Activated naive CD4-positive, alpha-beta T cell treated with anti-CD3 and anti-CD28 coated beads, Interleukin-2, amount 50 U/mL, for 24 hours (primary cell): ENCODE measurements around the gene BANP.

ENCODE experiments used
- H3K27ac Mint-ChIP-seq: one replicate; pipeline ENCODE4 v1.8.0; 2021; ENCODE audit warnings: mild to moderate bottlenecking, mixed read lengths
- H3K27me3 Mint-ChIP-seq: one replicate; pipeline ENCODE4 v1.8.0; 2021; ENCODE audit warnings: mixed read lengths
- H3K36me3 Mint-ChIP-seq: one replicate; pipeline ENCODE4 v1.8.0; 2021; ENCODE audit warnings: mixed read lengths
- H3K4me1 Mint-ChIP-seq: one replicate; pipeline ENCODE4 v1.8.0; 2021; ENCODE audit warnings: mixed read lengths
- H3K4me3 Mint-ChIP-seq: one replicate; pipeline ENCODE4 v1.8.0; 2021; ENCODE audit warnings: mild to moderate bottlenecking, mixed read lengths
- H3K9me3 Mint-ChIP-seq: one replicate; pipeline ENCODE4 v1.8.0; 2021; ENCODE audit warnings: mixed read lengths

Gene BANP

DNA sequence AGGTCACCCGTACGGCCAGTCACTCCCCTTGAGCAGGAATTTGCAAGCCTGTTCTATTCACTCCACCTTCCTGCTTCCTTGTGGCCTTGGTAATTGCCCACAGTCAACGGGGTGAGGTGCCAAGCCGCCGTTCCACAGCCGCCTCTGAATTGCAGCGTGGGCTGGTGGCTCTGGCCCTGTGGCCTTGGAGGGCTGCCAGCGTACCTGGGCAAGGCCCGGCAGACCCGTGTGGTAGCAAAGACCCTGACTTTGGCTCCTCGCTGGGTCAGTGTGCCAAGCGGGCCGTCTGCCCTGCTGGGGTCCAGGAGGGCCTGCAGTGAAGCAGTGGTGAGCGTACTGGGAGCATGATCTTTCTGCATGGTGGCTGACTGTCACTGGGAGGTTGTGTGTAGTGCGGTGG, 3.6 kb downstream of the BANP start:
- peaks cover 76% of the 10 kb centered on the region for H3K4me1 Mint-ChIP-seq
- no peak overlapping the region for H3K4me3 Mint-ChIP-seq
- H3K36me3 Mint-ChIP-seq: peaks cover 21% of the 10 kb centered on the region
- H3K9me3 Mint-ChIP-seq: no peaks in the 10 kb centered on the region
- H3K27me3 Mint-ChIP-seq: no peaks in the 10 kb centered on the region
- peak overlapping the region; percentile 96 for H3K27ac Mint-ChIP-seq

- Mint-ChIP-seq H3K27me3 (no peaks in the 10 kb centered on the region), H3K4me3 (peak overlapping the region; percentile 91), H3K9me3 (no peaks in the 10 kb centered on the region), H3K27ac (peak overlapping the region; percentile 97), H3K36me3 (peaks cover 21% of the 10 kb centered on the region), H3K4me1 (peaks cover 83% of the 10 kb centered on the region)
Measured at GRCh38 chr16:87955302-87956097, 4.3 kb downstream of the BANP start.

DNA sequence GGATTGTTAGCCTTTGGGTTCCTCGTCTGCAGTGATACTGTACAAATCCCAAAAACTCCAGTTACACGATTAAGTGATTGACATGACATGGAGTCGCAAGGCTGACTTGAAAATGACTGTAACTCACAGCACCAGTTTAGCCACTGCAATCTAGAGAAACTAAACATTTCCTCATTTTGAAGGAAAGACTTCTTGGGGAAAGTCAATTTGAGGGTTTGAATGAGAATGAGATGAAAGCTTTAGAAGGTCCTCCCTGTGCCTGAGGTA, 4.8 kb downstream of the BANP start:
- peak overlapping the region; percentile 97 for H3K27ac Mint-ChIP-seq
- H3K27me3 Mint-ChIP-seq: no peaks in the 10 kb centered on the region
- H3K9me3 Mint-ChIP-seq: no peaks in the 10 kb centered on the region
- H3K4me3 Mint-ChIP-seq: peak overlapping the region; percentile 91
- peaks cover 21% of the 10 kb centered on the region for H3K36me3 Mint-ChIP-seq
- H3K4me1 Mint-ChIP-seq: peaks cover 85% of the 10 kb centered on the region

DNA sequence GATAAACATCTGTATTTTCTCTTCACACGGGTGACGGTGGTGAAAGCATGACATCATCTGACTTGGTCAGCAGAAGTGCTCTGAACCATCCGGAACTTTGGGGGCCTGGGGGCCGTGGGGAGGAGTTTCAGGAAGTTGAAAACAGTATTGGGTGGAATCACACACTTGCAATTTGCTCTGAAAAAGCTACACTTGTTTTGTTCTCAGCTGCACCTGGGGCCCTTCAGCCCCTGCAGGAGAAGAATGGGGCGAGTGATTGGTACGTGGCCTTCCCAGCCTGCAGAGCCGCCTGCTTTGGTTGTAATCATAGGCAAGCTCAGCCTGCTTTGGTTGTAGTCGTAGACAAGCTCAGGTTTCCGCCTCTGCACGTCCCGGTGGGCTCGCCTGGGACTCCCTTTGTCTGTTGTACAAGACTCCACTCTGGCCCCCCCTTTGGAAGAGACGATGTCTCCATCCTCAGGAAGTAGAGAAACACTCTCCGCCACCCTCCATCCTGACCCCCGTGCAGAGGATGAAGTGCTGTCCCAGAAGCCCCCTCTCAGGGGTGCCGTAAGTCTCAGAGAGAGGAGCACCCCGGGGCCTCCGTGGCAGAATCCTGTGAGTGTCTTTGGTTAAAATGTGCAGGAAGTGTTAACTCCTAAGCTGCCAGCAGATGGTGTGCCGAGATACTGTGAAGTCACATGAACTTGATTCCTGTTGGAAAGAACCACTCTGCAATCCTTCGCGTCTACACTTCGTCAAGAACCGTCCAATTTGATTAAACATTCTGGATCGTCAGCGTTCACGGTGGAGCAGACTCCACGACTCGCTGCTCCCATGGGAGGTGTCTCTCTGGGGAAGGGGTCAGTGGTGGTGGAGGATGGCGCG, 5.4 kb downstream of the BANP start:
- H3K9me3 Mint-ChIP-seq: no peaks in the 10 kb centered on the region
- H3K27ac Mint-ChIP-seq: peak overlapping the region; percentile 97
- H3K36me3 Mint-ChIP-seq: peaks cover 22% of the 10 kb centered on the region
- H3K27me3 Mint-ChIP-seq: no peaks in the 10 kb centered on the region
- peak overlapping the region; percentile 91 for H3K4me3 Mint-ChIP-seq
- peaks cover 91% of the 10 kb centered on the region for H3K4me1 Mint-ChIP-seq

DNA sequence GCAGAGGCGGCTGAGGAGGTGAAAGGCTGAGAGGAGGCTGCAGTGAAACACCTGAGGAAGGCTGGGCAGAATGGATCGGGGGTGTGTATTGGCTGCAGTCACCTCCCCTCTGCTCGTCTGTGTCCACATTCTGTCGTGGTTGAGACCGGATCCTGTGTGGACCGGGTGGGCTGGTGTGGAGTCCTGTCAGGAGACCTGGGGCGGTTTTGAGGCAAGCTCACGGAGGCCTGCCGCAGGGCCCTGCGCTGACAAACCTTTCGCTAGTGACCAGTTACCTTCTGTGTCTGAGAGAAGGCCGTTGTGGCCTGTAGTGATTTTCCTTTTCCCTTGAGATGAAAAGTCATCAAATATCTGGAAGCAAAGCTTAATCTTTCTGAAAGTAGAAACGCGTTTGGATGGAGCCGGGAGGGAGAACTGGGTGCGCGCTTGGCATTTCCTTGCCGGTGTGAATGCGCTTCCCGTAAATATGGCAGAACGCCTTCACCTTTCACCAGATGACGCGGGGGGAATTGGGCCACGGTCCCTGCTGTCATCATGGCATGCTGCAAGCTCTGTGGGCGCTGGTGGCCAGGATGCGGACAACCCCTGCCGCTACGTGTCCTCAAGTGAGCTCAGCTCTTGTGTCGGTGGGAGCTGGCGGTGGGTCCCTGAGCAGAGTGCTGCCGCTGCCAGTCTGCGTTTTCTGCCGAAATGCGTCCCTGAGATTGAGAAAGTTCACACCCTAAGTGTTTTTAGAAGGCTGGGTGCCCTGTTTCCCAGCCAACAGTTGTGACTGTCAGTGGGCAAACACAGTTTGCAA, 6.3 kb downstream of the BANP start:
- H3K9me3 Mint-ChIP-seq: no peaks in the 10 kb centered on the region
- H3K4me3 Mint-ChIP-seq: peak overlapping the region; percentile 91
- peaks cover 19% of the 10 kb centered on the region for H3K36me3 Mint-ChIP-seq
- peaks cover 90% of the 10 kb centered on the region for H3K4me1 Mint-ChIP-seq
- H3K27me3 Mint-ChIP-seq: no peaks in the 10 kb centered on the region
- H3K27ac Mint-ChIP-seq: peak overlapping the region; percentile 97

- no peaks in the 10 kb centered on the region for H3K27me3 Mint-ChIP-seq
- H3K4me1 Mint-ChIP-seq: peaks cover 96% of the 10 kb centered on the region
- peaks cover 21% of the 10 kb centered on the region for H3K36me3 Mint-ChIP-seq
- no peaks in the 10 kb centered on the region for H3K9me3 Mint-ChIP-seq
- H3K27ac Mint-ChIP-seq: peak overlapping the region; percentile 70
- peak overlapping the region; percentile 34 for H3K4me3 Mint-ChIP-seq
Measured at GRCh38 chr16:87958632-87959031, 7.4 kb downstream of the BANP start.

GRCh38 chr16:87959391-87959990, 8.3 kb downstream of the BANP start:
- Mint-ChIP-seq H3K9me3 (no peaks in the 10 kb centered on the region), H3K4me1 (peaks cover 96% of the 10 kb centered on the region), H3K36me3 (peaks cover 15% of the 10 kb centered on the region), H3K27ac (peak overlapping the region; percentile 95), H3K4me3 (peak overlapping the region; percentile 34), H3K27me3 (no peaks in the 10 kb centered on the region)

- peak overlapping the region; percentile 95 for H3K27ac Mint-ChIP-seq
- H3K4me3 Mint-ChIP-seq: peak overlapping the region; percentile 34
- no peaks in the 10 kb centered on the region for H3K9me3 Mint-ChIP-seq
- H3K36me3 Mint-ChIP-seq: peaks cover 15% of the 10 kb centered on the region
- no peaks in the 10 kb centered on the region for H3K27me3 Mint-ChIP-seq
- peaks cover 96% of the 10 kb centered on the region for H3K4me1 Mint-ChIP-seq
Measured at GRCh38 chr16:87960296-87960695, 9.1 kb downstream of the BANP start.

GRCh38 chr16:87960852-87961251, 9.6 kb downstream of the BANP start:
- H3K27ac Mint-ChIP-seq: peak overlapping the region; percentile 95
- no peaks in the 10 kb centered on the region for H3K27me3 Mint-ChIP-seq
- peaks cover 96% of the 10 kb centered on the region for H3K4me1 Mint-ChIP-seq
- H3K9me3 Mint-ChIP-seq: no peaks in the 10 kb centered on the region
- no peak overlapping the region for H3K4me3 Mint-ChIP-seq
- peaks cover 14% of the 10 kb centered on the region for H3K36me3 Mint-ChIP-seq

- peaks cover 96% of the 10 kb centered on the region for H3K4me1 Mint-ChIP-seq
- H3K36me3 Mint-ChIP-seq: peaks cover 14% of the 10 kb centered on the region
- H3K9me3 Mint-ChIP-seq: no peaks in the 10 kb centered on the region
- H3K27ac Mint-ChIP-seq: peak overlapping the region; percentile 30
- no peak overlapping the region for H3K4me3 Mint-ChIP-seq
- H3K27me3 Mint-ChIP-seq: no peaks in the 10 kb centered on the region
Measured at GRCh38 chr16:87961623-87962022, 10.4 kb downstream of the BANP start.

DNA sequence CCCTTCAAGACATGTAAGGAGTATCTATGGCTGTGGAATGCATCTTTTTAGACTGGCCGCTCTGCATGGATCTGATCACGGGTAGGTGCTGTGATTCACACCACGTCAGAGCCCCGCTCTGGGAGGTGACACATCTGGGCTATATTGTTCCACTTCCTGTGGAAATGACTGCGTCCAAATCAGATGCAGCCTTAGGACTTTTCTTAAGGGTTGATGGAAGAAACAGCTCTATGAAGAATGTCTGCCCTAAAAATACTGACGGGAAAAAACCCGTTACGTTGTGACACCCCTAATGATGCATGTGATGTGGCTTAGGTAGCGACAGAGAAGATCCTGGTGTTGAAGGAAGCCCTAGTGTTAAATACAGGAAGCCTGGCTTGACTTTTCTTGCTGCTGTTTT, 12.2 kb downstream of the BANP start:
- no peaks in the 10 kb centered on the region for H3K27me3 Mint-ChIP-seq
- peak overlapping the region; percentile 95 for H3K27ac Mint-ChIP-seq
- peaks cover 7% of the 10 kb centered on the region for H3K36me3 Mint-ChIP-seq
- peaks cover 83% of the 10 kb centered on the region for H3K4me1 Mint-ChIP-seq
- H3K9me3 Mint-ChIP-seq: no peaks in the 10 kb centered on the region
- peak overlapping the region; percentile 69 for H3K4me3 Mint-ChIP-seq

DNA sequence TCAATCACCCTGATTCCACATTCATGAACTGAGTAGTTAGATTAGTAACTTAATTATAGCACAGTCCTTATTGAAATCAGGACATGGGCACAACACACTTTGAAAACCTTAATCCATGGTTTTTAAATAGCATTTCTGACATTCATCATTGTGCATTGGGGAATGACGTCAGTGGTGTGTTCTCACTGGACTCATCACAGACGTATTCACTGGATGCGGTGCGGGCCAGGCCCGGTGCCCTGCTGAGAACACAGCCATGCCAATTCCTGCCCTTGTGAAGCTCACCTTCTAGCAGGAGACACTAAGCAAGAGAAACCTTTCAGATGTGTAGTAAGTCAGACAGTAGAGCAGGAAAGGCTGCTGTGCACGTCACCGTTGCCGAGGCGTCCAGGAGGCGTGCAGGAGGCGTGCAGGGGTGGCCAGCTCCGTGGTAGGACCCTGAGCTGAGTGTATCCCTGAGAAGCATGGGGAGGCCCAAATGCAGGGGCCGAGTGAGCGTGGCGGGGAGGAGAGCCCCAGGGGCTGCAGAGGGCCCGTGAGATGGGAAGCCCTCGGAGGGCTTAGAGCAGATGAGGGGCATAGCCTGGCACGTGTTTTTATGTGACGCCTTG, 12.9 kb downstream of the BANP start:
- no peaks in the 10 kb centered on the region for H3K9me3 Mint-ChIP-seq
- peaks cover 79% of the 10 kb centered on the region for H3K4me1 Mint-ChIP-seq
- H3K27ac Mint-ChIP-seq: peak overlapping the region; percentile 95
- H3K4me3 Mint-ChIP-seq: peak overlapping the region; percentile 69
- no peaks in the 10 kb centered on the region for H3K27me3 Mint-ChIP-seq
- peaks cover 9% of the 10 kb centered on the region for H3K36me3 Mint-ChIP-seq

- H3K9me3 Mint-ChIP-seq: no peaks in the 10 kb centered on the region
- H3K4me3 Mint-ChIP-seq: no peak overlapping the region
- peak overlapping the region; percentile 95 for H3K27ac Mint-ChIP-seq
- H3K36me3 Mint-ChIP-seq: peaks cover 13% of the 10 kb centered on the region
- H3K4me1 Mint-ChIP-seq: peaks cover 75% of the 10 kb centered on the region
- H3K27me3 Mint-ChIP-seq: no peaks in the 10 kb centered on the region
Measured at GRCh38 chr16:87965417-87965816, 14.2 kb downstream of the BANP start.

DNA sequence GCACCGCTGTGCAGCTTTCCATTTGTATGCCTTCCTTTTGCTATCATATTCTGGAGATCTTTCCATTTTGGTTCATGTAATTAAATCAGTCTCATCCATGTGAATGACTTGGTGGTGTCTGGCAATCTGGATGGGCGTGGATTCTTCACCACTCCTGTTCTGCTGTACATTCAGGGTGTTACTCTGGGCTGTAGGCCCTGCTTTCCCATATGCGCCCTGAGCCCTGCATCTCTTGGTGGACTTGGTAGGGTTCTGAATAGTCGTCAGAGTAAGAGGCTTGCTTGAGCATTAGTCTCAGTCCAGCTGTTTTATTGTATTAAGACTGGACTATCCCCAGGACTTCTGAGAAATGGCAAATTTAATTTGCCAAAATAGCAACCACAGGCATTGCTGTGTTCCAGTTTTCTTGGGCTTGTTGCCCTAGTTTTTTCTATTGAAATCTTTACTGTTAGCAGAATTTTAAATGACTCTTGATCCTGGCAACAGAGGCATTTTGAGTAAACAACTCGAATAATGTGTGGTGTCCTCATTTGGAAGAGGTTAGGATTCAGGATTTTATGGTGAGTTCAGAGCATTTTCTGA, 14.9 kb downstream of the BANP start:
- no peaks in the 10 kb centered on the region for H3K27me3 Mint-ChIP-seq
- peak overlapping the region; percentile 83 for H3K27ac Mint-ChIP-seq
- peaks cover 72% of the 10 kb centered on the region for H3K4me1 Mint-ChIP-seq
- H3K9me3 Mint-ChIP-seq: peaks cover 3% of the 10 kb centered on the region
- peaks cover 17% of the 10 kb centered on the region for H3K36me3 Mint-ChIP-seq
- H3K4me3 Mint-ChIP-seq: no peak overlapping the region
